DMS153 (cell line): ENCODE data around the gene RYR2.
"Not testable (repeated sequence)": the region's sequence is repeated elsewhere in the genome, so short reads cannot be mapped to it uniquely, and the experiment has no call there.

Experiments
- DNase-seq: peaks from one replicate; lab custom pipeline; 2025; lab: John Stamatoyannopoulos, UW

RYR2 gene

DNA sequence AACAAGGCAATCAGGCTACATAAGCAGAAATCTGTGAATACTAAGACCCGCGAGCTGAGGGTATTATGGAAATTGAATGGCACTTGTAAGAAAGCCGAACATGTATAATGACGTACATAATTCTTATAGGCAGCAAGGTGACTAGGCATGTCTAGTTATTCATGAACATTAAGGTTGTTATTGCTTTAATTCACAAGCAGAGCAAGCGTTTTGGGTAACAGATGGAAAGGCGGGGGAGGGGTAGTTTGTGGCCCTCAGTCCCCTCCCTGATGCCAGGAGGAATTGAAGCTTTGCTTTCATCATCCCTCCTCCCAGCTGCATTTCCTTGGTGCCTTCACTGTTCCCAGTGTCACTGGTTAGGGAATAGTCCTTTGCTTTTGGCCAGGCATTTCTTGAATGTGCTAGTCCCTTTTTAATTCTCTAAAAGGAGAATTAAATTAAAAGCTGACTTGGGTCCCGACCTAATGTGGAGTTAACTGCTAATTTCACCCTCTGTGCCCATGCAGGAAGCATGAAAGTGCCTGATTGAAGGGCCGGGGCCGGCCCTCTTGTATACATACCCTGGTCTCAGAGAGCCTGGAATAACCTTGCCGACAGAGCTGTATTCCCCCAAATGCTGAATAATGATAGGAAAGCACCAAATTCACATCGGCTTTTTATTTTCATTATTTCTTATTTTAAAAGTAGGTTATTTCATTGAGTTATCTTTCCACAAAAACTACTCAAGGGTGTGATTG, 42.5 kb downstream of the RYR2 start:
- DNase-seq: no peak

DNA sequence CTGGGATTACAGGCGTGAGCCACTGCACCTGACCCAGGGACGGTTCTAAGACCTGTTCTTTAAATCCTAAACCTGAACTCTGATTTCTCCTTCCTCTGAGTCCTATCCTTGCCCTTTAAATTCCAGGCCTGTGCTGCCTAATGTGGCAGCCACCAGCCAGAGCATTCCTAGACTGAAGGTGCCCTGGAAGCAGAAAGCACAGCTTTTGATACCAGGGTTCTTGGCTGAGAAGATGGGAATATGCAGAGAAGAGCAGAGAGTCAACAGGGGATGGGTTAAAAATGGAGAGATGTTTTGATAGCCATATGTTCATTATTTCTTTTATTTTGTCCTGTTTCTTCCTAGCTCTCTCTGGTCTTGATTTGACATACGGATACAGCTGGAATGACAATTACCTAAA, 49.7 kb downstream of the RYR2 start:
- DNase-seq: no peak

DNA sequence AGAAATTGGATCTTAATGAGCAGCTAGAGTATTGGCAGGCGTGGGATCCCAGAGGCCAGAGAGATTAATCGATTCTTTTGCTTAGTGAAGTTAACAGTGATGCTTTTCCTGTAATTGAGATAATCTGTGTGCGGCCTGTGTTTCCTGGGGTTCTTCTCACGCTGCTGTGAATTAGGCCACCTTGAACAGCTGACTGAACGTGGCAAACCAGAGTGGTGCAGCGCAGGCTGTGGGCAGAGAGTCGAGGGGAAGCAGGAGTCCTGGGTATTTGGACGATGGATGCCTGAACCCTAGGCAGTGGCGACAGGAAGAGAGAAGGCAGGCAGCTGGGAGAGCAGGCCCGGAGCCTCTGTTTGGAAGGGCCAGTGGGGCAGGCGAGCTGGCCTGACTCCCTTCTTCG, 51.7 kb downstream of the RYR2 start:
- DNase-seq: no peak

- no peak for DNase-seq
Observed at GRCh38 chr1:237098541-237098940, 56.6 kb downstream of the RYR2 start.

DNA sequence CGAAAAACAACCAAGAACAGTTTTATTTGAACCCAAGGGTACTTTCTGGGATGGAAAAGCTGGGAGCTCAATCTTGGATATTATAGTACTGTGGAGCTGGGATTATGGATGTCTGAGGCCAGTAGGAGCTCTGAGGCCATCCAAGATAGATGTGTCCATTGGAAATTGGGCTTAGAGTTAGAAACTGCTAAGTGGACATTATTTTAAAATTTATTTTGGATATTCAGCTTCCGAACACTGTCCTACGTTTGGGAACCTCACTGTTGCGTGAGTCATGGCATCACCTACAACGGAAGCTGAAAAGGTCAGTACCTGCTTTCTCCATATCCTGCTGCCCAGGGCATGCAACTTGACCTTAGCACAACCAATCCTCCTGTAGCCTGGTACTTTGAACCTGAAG, 61.0 kb downstream of the RYR2 start:
- no peak for DNase-seq

GRCh38 chr1:237104096-237104495, 62.1 kb downstream of the RYR2 start:
- DNase-seq: no peak

DNA sequence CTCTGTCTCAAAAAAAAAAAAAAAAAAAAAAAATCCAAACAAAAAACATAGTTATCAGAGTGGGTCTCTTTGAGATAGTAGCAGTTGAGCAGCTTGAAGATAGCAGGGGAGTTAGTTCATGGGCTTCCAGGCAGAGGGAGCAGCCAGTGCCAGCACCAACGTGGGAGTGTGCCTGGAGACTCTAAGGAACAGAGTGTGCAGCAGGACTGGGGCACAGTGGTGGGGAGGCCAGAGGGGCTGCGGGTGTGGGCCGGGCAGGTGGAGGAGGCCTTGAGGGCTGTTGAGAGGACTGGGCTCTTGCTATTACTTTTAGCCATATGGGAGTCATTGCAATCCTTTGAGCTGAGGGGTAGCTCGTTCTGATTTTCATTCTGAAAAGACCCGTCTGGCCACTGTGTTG, 63.8 kb downstream of the RYR2 start:
- no peak for DNase-seq

DNA sequence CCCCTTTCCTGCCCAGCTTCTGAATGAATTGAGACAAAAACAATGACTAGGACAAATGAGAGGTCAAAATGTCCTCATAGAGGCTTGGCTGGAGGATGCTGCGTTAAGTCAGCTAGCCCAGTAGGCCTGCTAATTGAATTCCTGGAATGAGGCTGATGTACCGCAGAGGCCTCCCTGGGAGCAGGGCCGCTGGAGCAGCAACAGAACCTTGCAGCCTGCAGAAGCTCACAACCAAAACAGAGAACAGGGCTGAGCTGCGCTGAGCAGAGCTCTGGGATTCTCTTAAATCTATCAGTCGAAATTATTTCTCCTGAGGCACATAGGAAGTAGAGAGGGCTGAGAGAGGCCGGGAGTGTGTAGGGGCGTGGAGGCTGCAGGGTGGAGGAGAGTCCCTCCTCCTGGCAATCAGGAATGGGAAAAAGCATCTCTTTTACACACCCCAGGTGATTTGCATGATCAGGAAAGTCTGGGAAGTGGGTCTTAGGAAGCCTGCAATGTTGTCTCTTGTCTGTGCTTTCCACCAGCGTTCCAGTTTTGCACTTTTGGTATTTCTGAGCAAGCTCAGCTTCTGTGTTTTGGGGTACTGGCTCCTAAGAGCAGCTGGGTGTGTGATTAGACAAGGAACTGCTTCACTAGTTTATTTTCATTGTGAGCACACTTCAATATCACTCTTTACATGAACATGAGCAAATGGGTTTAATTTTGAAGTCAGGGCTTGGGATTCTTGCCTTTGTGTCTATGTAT, 66.5 kb downstream of the RYR2 start:
- DNase-seq: no peak

DNA sequence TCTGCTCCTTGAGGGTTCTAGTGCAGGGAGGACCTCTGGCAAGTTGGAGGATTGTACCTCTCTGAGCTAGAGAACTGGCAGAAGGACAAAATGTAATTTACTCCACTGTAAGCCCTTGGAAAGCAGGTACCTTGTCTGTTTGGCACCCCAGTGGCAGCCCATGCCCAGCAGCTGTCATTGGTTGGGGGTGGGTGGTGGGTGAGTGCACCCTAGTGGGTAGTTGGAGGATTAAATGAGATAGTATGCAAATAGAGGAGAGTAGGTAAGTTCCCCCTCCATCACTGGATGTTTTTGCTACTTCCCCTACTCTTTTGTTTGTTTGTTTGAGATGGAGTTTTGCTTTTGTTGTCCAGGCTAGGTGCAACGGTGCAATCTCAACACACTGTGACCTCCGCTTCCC, 69.8 kb downstream of the RYR2 start:
- DNase-seq: no peak

GRCh38 chr1:237112663-237113062, 70.7 kb downstream of the RYR2 start:
- no peak for DNase-seq

DNA sequence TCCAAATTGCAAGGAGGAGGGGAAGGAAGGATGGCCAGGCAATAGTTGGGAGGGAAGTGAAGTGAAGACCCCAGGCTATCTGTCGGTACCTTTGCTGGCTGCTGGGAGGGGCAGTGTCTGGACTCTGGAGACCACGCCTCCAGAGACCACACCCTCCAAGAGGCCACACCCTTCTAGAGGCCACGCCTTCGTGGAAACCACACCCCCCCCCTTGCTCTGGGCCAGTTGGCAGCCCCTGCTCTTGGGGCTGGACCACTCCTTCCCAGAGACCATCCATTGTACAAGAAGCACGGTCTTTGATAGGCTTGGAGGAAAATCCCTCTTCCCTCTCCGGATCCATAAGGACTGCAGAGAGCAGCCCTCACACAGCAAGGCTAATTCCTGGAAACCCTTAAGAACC, 73.1 kb downstream of the RYR2 start:
- no peak for DNase-seq

DNA sequence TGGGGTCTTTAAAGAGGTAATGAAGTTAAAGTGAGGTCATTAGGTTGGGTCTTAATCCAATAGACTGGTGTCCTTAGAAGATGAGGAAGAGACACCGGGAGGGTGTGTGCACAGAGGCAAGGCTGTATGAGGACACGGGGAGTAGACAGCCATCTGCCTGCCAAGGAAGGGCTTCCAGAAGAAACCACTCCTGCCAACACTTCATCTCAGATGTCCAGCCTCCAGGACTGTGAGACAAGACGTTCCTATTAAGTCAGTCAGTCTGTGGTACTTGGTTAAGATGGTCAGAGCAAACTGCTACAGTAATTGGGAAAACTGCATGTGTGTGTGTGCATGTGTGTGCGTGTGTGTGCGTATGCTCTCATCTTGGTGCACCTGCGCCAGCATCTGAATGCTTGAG, 77.1 kb downstream of the RYR2 start:
- no peak for DNase-seq

DNA sequence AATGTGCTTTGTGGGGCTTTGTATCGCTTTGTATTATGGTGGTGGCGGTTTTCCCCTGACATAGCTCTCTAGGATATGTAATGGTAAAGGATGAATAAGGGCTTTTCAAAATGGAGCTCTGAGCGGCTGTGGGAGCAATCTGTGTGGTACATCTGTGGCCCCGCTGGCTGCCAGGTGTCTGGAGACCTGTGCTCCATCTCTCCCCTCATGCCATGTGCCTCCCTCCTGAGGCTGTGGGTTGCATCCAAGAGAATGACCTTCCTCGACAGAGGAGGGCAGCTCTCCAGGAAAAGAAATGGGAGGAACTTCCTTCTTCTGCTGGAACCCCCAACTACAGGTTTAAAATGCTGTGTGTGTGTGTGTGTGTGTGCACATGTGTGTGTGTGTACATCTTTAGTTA, 78.7 kb downstream of the RYR2 start:
- no peak for DNase-seq

DNA sequence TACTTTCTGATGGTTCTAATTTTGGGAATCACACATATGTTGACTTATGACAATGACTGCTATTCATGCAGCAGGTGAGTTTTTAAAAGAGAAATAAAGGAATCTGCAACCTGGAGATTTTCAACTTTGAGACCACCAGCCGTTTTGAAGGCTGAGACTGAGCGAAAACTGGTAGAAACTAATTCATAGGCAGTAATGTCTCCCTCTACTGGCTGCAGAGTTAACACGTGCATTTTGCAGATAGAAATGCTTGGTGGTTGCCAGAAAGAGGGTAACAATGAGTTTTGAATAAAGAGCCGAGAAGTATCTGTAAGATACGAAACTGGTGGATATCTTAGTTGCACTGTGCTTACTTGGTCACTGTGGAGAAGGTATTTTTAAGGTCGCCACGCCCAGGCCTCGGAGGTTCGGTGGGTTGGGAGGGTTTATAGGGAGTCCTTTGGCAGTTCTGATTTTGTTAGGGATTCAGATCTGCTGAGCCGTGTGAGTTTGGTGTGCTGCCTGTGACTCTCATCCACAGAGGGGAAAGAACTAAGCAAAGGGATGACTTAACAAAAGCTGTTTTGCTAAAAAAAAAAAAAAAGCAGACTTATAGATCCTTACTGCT, 83.0 kb downstream of the RYR2 start:
- no peak for DNase-seq

DNA sequence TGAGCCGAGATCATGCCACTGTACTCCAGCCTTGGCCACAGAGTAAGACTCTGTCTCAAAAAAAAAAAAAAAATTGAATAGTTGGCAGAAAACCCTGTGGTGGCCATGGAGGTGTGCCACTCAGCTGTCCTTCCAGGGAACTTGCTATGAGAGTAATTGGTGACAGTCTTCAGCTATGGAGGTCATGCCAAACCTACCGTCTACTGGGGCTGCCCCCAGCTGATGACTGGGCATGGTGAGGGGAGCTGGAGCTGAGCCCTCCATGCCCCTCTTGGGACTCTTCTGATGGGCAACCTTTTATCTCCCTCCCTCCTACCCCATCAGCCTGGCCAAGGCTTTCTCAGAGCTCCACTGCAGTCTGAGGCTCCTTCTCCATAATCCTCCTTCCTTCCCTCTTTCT, 84.2 kb downstream of the RYR2 start:
- DNase-seq: no peak

DNA sequence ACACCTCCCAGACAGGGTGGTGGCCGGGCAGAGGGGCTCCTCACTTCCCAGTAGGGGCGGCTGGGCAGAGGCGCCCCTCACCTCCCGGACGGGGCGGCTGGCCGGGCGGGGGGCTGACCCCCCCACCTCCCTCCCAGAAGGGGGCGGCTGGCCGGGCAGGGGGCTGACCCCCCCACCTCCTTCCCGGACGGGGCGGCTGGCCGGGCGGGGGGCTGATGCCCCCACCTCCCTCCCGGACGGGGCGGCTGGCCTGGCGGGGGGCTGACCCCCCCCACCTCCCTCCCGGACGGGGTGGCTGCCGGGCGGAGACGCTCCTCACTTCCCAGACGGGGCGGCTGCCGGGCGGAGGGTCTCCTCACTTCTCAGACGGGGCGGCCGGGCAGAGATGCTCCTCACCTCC, 85.3 kb downstream of the RYR2 start:
- not testable (repeated sequence) for DNase-seq

DNA sequence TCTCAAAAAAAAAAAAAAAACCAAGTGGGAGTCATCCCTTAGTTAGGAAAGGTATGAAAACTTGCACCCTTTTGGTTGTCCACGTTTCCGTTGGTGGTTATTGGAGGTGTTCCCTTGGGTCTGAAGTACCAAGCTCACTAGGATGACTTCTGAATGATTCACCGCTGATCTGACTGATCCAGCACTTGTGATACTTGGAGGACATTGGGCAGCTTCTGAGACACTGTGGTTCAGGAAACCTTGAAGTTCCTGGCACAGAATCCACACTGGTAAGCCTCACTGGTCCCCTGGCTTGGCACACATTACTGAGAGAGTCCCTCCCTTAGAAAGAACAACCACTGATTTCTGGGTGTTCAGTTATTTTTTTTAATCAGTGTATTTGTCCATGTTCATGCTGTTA, 91.9 kb downstream of the RYR2 start:
- no peak for DNase-seq

GRCh38 chr1:237134929-237135328, 92.9 kb downstream of the RYR2 start:
- DNase-seq: no peak

DNA sequence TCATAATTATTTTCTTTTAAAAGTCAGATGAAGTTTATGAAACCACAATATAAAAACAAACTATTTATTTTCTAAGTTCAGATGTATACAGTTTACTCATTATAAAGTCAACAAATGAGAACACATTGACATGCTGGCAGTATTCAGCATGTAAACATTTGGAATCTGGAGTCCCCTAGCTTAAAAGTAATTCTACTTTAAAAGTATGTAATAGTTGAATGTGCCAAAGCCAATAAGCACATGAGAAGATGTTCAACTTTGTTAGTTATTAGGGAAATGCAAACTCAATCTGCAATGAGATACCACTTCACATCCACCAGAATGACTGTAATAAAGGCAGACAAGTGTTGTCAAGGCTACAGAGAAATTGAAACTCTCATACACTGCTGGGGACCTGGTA, 96.6 kb downstream of the RYR2 start:
- no peak for DNase-seq

DNA sequence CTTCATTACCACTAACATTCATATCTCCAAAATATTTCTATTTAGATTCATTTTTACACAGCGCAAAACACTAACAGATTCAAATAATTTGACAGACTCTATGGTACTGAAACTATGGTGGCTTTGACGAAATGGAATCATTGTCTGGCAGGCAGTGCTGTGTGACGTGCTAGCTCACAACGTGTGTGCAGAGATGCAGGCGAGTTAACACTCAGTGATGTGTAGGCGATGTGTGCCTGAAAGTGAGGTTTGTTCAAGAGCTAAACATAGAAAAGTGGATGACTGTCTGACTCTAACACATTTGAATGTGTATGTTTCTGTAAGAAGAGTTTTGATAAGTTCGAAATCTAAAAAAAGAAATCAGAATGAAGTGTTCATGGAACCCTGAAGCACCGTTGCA, 97.7 kb downstream of the RYR2 start:
- DNase-seq: no peak

- no peak for DNase-seq
Observed at GRCh38 chr1:237140986-237141385, 99.0 kb downstream of the RYR2 start.

- no peak for DNase-seq
Observed at GRCh38 chr1:237141502-237141901, 99.5 kb downstream of the RYR2 start.

GRCh38 chr1:237145379-237146135, 103.6 kb downstream of the RYR2 start:
- DNase-seq: no peak
